ENCODE data around the gene HIVEP3.

Gene HIVEP3

GRCh38 chr1:41615981-41616380 lies 302.7 kb downstream of the HIVEP3 start:
- Histone ChIP-seq H3K27me3 (ENCODE audit: insufficient read depth, poor library complexity, severe bottlenecking) (no peaks in the 10 kb centered on the region), H3K4me3 (replicated peaks; ENCODE audit: insufficient read depth, low read length) (no peak overlapping the region), H3K27ac (replicated peaks) (no peak overlapping the region)
- no peak for DNase-seq (ENCODE audit: low read depth in 1 of 2, low spot score in 1 of 2)
- TF ChIP-seq GABPA (IDR thresholded peaks at IDR 0.05; ENCODE audit: low read depth) (no peak), SPI1 (IDR thresholded peaks at IDR 0.05; ENCODE audit: borderline replicate concordance, low read depth) (no peak), CTCF (IDR thresholded peaks at IDR 0.05; ENCODE audit: insufficient read depth, low read length) (no peak), POLR2AphosphoS5 (IDR thresholded peaks at IDR 0.05; ENCODE audit: low read depth) (no peak)
- TF ChIP-seq, protein P1, sequence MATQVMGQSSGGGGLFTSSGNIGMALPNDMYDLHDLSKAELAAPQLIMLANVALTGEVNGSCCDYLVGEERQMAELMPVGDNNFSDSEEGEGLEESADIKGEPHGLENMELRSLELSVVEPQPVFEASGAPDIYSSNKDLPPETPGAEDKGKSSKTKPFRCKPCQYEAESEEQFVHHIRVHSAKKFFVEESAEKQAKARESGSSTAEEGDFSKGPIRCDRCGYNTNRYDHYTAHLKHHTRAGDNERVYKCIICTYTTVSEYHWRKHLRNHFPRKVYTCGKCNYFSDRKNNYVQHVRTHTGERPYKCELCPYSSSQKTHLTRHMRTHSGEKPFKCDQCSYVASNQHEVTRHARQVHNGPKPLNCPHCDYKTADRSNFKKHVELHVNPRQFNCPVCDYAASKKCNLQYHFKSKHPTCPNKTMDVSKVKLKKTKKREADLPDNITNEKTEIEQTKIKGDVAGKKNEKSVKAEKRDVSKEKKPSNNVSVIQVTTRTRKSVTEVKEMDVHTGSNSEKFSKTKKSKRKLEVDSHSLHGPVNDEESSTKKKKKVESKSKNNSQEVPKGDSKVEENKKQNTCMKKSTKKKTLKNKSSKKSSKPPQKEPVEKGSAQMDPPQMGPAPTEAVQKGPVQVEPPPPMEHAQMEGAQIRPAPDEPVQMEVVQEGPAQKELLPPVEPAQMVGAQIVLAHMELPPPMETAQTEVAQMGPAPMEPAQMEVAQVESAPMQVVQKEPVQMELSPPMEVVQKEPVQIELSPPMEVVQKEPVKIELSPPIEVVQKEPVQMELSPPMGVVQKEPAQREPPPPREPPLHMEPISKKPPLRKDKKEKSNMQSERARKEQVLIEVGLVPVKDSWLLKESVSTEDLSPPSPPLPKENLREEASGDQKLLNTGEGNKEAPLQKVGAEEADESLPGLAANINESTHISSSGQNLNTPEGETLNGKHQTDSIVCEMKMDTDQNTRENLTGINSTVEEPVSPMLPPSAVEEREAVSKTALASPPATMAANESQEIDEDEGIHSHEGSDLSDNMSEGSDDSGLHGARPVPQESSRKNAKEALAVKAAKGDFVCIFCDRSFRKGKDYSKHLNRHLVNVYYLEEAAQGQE (IDR thresholded peaks at IDR 0.05; ENCODE audit: insufficient replicate concordance, low read depth), result no peak

DNA sequence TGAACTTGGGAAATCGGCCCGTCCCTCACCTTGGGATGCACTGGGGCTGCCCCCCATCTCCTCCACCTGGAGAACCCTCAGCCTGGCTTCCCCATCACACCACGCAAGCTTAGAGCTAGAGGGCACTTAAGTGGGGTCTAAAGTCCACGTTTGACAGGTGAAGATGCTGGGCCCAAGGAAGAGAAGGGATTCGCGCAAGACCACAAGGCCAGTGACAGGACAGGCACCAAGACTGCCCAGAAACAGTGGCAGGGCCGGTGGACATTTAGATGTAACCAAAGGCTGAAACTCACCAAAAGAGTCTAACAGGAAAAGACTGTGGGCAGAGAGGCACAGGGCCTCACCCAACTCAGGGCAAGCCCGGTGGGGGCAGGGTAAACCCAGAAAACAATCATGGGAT lies 303.4 kb downstream of the HIVEP3 start:
- H3K27me3 ChIP-seq (ENCODE audit: insufficient read depth, poor library complexity, severe bottlenecking), result no peaks in the 10 kb centered on the region
- no peak overlapping the region for H3K27ac ChIP-seq (replicated peaks)

GRCh38 chr1:41614818-41615217 lies 303.9 kb downstream of the HIVEP3 start:
- TF ChIP-seq, protein P1 (IDR thresholded peaks at IDR 0.05; ENCODE audit: insufficient replicate concordance, low read depth), result no peak
- TF ChIP-seq SPI1 (IDR thresholded peaks at IDR 0.05; ENCODE audit: borderline replicate concordance, low read depth) (no peak), CTCF (IDR thresholded peaks at IDR 0.05; ENCODE audit: insufficient read depth, low read length) (no peak), GABPA (IDR thresholded peaks at IDR 0.05; ENCODE audit: low read depth) (no peak), POLR2AphosphoS5 (IDR thresholded peaks at IDR 0.05; ENCODE audit: low read depth) (no peak)
- H3K27ac ChIP-seq (replicated peaks), result no peak overlapping the region
- no peak for DNase-seq (ENCODE audit: low read depth in 1 of 2, low spot score in 1 of 2)
- no peak overlapping the region for H3K4me3 ChIP-seq (replicated peaks; ENCODE audit: insufficient read depth, low read length)
- H3K27me3 ChIP-seq (ENCODE audit: insufficient read depth, poor library complexity, severe bottlenecking), result no peaks in the 10 kb centered on the region

More for the DNA sequence above, 303.4 kb downstream of the HIVEP3 start:
- H3K4me3 ChIP-seq (replicated peaks; ENCODE audit: insufficient read depth, low read length), result no peak overlapping the region
- DNase-seq (ENCODE audit: low read depth in 1 of 2, low spot score in 1 of 2), result no peak
- no peak for TF ChIP-seq POLR2AphosphoS5 (IDR thresholded peaks at IDR 0.05; ENCODE audit: low read depth)
- no peak for TF ChIP-seq CTCF (IDR thresholded peaks at IDR 0.05; ENCODE audit: insufficient read depth, low read length)
- TF ChIP-seq GABPA (IDR thresholded peaks at IDR 0.05; ENCODE audit: low read depth), result no peak
- TF ChIP-seq, protein P1 (IDR thresholded peaks at IDR 0.05; ENCODE audit: insufficient replicate concordance, low read depth), result no peak
- TF ChIP-seq SPI1 (IDR thresholded peaks at IDR 0.05; ENCODE audit: borderline replicate concordance, low read depth), result no peak
